Duodenal mucosa (tissue), 2 donors: ENCODE measurements around the gene ISCU.

Source experiments
- H3K27ac ChIP-seq: one replicate; pipeline ENCODE4 v1.7.0; 2013; ENCODE audit warnings: low read depth, low read length
- H3K27me3 ChIP-seq, 2 donors: one replicate each; pipeline ENCODE4 v1.7.0; 2013; ENCODE audit warnings: low read length in 2 of 2, control low read depth in 1 of 2; ENCODE audit not compliant: insufficient read depth in 2 of 2, control insufficient read depth in 1 of 2
- H3K36me3 ChIP-seq, 2 donors: one replicate each; pipeline ENCODE4 v1.7.0; 2013; ENCODE audit warnings: low read length in 2 of 2, control low read depth in 1 of 2; ENCODE audit not compliant: insufficient read depth in 2 of 2, control insufficient read depth in 1 of 2
- H3K4me1 ChIP-seq, 2 donors: one replicate each; pipeline ENCODE4 v1.7.0; 2013; ENCODE audit warnings: low read length in 2 of 2, control low read depth in 1 of 2; ENCODE audit not compliant: insufficient read depth in 2 of 2, control insufficient read depth in 1 of 2
- H3K4me3 ChIP-seq, 2 donors: one replicate each; pipeline ENCODE4 v1.7.0; 2013; ENCODE audit warnings: low read length in 2 of 2, low read depth in 1 of 2
- H3K9ac ChIP-seq, 2 donors: one replicate each; pipeline ENCODE4 v1.7.0; 2013; ENCODE audit warnings: low read length in 2 of 2, low read depth in 1 of 2
- H3K9me3 ChIP-seq, 2 donors: one replicate each; pipeline ENCODE4 v1.7.0; 2013; ENCODE audit warnings: low read length in 2 of 2, control low read depth in 1 of 2; ENCODE audit not compliant: control insufficient read depth in 1 of 2

ISCU gene

DNA sequence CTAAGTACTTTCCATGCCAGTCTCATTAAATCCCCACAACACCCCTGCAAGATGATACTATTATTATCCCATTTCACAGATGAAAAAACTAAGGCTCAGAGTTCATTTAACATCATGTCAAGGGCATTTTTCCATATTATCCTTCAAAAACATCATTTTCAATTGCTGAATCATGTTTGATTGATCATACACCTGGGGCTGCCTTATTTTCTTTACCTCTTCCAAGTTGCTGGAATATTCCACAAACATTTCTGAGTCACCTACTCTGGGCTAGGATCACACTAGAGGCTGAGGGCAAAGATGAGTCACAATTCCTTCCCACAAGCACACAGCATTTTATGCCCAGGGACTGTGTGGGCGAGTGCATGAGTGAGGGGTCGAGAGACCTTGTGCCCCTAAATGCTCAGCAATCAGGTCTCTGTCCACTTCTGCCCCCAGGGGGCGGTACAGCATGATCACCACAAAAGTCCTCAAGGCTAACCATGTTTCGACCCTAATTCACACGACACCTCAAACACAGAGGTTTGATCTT is 49.6 kb downstream of the ISCU start:
- no peak overlapping the region for H3K4me3 ChIP-seq

DNA sequence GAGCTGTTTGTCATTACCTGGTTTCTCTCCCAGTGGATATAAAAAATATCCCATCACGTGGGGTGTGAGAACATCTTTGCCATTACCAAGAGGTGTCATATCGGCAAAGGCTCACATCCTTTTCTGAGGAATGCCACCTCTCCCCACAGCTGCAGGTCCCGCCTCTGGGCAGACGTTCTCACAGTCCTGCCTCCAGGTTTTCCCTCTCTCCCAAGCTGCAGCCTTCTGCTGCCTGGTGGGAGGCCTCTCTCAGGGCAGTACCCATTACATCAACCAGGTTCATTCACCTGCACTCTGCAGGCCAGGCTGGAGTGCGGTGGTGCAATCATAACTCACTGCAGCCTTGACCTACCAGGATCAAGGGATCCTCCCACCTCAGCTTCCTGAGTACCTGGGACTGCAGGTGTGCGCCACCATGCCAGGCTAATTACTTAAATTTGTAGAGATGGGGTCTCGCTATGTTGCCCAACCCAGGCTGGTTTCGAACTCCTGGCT is 50.4 kb downstream of the ISCU start:
- H3K36me3 ChIP-seq, result no peaks in the 10 kb centered on the region
- H3K9ac ChIP-seq, result no peak overlapping the region
- peaks cover 10 to 13% of the 10 kb centered on the region in 2 donors for H3K4me1 ChIP-seq
- H3K9me3 ChIP-seq, result peaks cover 3 to 5% of the 10 kb centered on the region in 2 donors
- no peak overlapping the region for H3K27ac ChIP-seq
- no peaks in the 10 kb centered on the region for H3K27me3 ChIP-seq
- no peak overlapping the region for H3K4me3 ChIP-seq

More for the DNA sequence above, 49.6 kb downstream of the ISCU start:
- Histone ChIP-seq H3K27me3 (no peaks in the 10 kb centered on the region), H3K27ac (no peak overlapping the region), H3K9me3 (peaks cover 3 to 5% of the 10 kb centered on the region in 2 donors), H3K4me1 (peaks cover 2 to 6% of the 10 kb centered on the region in 2 donors), H3K9ac (no peak overlapping the region), H3K36me3 (no peaks in the 10 kb centered on the region)

DNA sequence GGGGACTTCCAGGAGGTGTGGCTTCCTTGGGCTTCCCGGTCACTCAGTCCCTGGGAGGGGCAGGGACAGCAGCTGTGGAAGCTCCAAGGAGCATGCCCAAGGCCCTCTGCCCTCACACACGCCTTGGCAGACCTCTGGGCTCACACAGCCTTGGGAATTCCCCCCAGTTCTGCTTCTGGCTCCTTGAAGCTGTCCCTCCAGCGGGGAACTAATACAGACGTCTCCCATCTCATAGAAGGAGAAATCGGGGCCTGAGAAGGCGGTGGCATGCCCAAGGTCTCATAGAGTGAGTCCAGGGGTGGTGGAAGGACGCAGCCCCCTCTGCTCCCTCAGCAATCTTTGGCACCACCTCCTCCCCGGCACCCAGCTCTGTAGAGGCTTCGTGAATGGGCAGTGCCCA is 51.2 kb downstream of the ISCU start:
- H3K4me1 ChIP-seq, result peaks cover 12 to 17% of the 10 kb centered on the region in 2 donors
- no peak overlapping the region for H3K9ac ChIP-seq
- H3K27ac ChIP-seq, result no peak overlapping the region
- no peaks in the 10 kb centered on the region for H3K36me3 ChIP-seq
- no peaks in the 10 kb centered on the region for H3K27me3 ChIP-seq
- peaks cover 3 to 5% of the 10 kb centered on the region in 2 donors for H3K9me3 ChIP-seq
- H3K4me3 ChIP-seq, result no peak overlapping the region

DNA sequence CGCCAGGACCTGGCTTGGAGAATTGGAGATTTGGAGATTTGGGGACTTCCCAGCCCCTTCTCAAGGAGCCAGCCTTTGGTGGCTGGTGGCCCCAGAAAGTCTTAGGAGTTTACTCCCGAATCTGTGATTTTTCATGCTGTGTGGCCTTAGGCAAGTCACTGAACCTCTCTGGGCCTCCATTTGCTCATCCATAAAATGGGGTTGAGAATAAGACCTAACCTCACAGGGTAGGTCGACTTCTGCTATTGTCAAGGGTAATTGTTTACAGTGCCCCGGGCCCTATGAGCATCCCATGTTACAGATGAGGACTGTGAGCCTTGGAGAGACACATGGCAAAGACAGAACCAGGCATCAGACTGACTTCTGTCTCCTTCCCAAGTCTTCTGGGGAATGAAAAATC is 51.6 kb downstream of the ISCU start:
- Histone ChIP-seq H3K9me3 (peaks cover 3 to 5% of the 10 kb centered on the region in 2 donors), H3K9ac (no peak overlapping the region), H3K36me3 (no peaks in the 10 kb centered on the region), H3K4me1 (peaks cover 12 to 17% of the 10 kb centered on the region in 2 donors), H3K27ac (no peak overlapping the region), H3K27me3 (no peaks in the 10 kb centered on the region), H3K4me3 (no peak overlapping the region)

DNA sequence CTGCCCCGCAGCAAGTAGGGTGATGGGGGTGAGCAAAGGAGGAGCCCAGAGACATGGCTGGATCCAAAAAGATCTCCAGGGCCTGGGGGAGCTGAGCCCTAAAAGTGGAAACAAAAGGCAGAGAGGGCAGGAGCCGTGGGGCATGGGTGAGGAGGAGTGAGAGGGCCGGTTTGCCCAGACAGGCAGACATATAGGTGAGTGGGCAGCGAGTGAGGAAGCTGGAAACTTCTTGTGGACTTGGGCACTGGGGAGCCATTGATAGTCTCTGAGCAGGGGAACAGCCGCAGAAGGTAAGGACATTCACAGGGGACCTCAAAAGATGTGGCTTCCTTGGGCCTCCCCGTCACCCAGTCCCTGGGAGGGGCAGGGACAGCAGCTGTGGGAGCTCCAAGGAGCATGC is 52.2 kb downstream of the ISCU start:
- H3K4me3 ChIP-seq, result no peak overlapping the region
- no peaks in the 10 kb centered on the region for H3K36me3 ChIP-seq
- H3K27me3 ChIP-seq, result no peaks in the 10 kb centered on the region
- H3K9ac ChIP-seq, result no peak overlapping the region
- no peak overlapping the region for H3K27ac ChIP-seq
- peaks cover 3 to 5% of the 10 kb centered on the region in 2 donors for H3K9me3 ChIP-seq
- H3K4me1 ChIP-seq, result peaks cover 12 to 17% of the 10 kb centered on the region in 2 donors

DNA sequence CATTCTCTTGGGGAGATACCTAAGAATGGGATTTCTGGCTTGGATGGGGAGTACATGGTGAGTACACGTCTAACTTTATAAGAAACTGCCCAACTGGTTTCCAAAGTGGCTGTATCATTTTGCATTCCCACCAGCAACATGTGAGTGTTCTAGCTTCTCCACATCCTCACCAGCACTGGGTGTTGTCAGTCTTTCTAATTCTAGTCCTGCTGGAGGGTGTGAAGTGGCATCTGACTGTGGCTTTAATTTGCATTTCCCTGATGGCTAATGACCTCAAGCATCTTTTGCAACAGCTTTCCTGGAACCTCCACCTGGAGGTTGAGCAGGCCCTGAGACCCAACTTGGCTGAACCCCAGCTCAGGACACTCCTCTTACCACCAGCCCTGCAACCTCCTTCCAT is 53.5 kb downstream of the ISCU start:
- H3K4me1 ChIP-seq, result peaks cover 12 to 17% of the 10 kb centered on the region in 2 donors
- no peak overlapping the region for H3K9ac ChIP-seq
- H3K36me3 ChIP-seq, result no peaks in the 10 kb centered on the region
- no peaks in the 10 kb centered on the region for H3K27me3 ChIP-seq
- H3K4me3 ChIP-seq, result no peak overlapping the region
- H3K27ac ChIP-seq, result no peak overlapping the region
- peaks cover 3 to 5% of the 10 kb centered on the region in 2 donors for H3K9me3 ChIP-seq

DNA sequence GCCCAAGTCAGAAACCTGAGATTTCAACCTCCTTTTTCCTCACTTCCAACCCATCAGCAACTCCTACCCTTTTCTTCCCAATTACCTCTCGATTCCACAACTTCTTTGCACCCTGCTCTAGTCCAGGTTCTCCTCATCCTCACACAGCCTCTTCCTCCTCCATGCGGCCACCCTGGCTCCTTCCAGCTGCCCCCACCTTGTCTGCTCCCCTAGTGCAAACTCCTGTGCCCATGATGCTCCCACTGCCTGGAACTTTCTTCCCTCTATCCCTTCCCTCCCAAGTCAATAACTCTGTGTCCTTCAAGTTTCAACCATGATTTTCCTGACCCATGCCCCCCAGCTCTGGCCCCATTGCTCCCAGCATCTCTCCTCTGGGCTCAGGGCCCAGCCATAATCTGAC is 54.0 kb downstream of the ISCU start:
- Histone ChIP-seq H3K4me3 (no peak overlapping the region), H3K4me1 (peaks cover 12 to 17% of the 10 kb centered on the region in 2 donors), H3K9me3 (peaks cover 3 to 5% of the 10 kb centered on the region in 2 donors), H3K27ac (no peak overlapping the region), H3K36me3 (no peaks in the 10 kb centered on the region), H3K27me3 (no peaks in the 10 kb centered on the region), H3K9ac (peak overlapping the region in 1 of 2 donors; percentile 3)

DNA sequence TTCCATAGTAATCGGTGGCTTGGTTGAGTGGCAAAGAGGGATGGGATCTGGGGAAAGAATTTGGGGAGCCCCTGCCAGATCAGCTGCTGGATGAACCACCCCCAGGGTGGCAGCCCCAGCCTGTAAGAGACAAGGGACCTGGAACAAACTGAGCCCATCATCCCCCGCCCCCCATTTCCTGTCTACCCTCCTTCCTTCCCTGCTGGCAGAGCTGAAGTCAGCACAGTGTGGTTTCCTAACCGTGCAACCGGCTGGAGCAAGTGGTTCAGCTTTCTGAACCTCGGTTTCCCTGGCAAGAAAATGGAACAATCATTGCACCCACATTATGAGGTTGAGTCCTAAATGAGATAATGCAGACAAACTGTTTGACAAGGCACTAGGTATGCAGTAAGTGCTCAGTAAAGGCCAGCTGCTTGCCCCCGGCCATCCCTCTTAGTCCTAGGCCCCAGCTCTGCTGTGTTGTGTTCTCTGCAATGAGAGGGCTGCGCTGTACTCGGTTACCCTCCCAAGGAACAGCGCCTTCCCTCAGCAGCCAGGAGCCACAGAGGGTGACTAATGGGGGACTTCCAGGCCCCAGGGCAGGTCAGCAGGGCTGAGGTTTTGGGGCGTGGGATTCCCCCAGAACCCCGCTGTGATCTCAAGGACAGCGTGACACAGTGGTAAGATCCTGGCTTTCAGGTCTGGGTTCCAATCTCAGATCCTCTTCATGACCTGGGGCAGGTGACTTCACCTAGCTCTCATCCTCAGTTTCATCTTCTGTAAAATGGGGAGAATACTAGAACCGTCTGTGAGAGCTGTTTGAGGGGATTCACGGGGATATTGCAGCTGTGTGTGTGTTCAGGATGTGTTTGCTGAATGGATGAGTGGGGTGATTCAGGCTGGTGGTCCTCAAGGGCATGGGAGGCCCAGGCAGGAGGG is 54.8 kb downstream of the ISCU start:
- H3K36me3 ChIP-seq, result no peaks in the 10 kb centered on the region
- peaks cover 3 to 5% of the 10 kb centered on the region in 2 donors for H3K9me3 ChIP-seq
- H3K9ac ChIP-seq, result peak overlapping the region in 1 of 2 donors; percentile 3
- peak overlapping the region; percentile 14 for H3K27ac ChIP-seq
- H3K4me3 ChIP-seq, result no peak overlapping the region
- H3K4me1 ChIP-seq, result peaks cover 12 to 17% of the 10 kb centered on the region in 2 donors
- no peaks in the 10 kb centered on the region for H3K27me3 ChIP-seq

DNA sequence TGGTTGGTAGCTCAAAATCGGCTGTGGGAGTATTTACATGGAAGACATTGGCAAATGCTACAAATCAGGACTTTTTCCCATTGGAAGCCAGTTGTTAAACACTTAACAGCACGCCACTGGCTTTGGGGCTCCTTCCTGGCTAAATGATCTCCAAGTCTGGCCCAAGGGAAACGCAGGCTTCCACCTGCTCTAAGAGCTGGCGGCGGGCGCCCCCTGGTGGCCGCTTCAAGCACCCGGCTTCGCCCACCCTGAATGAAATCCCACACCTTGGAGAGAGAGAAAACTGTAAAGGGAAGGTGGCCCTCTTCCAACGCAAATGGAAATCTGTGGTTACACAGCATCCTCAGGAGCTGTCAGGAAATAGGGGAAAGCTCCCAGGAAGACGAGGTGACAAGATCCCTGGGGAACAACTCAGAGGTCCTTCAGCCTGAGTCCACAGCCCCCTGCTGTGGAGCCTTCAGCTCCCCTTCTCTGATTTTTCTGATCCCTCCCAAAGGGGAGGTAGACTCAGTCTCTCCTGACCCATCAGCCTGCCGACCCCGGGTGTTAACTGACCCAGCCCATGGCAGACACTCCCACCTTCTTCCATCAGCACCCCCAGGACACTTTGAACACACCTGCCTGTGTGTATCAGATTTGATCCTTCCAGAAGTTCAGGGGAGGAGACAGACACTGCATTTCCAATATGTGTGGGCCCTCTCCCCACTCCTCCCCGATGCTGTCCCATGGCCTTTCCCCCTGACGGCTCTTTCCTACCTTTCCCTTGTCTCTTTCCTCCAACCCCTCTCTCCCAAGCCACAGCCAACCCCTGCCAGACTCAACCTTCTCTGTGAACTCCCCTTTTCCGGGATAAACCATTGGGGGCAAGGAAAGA is 55.9 kb downstream of the ISCU start:
- no peak overlapping the region for H3K9ac ChIP-seq
- H3K36me3 ChIP-seq, result peaks cover 0 to 2% of the 10 kb centered on the region in 2 donors
- H3K27ac ChIP-seq, result no peak overlapping the region
- no peak overlapping the region for H3K4me3 ChIP-seq
- peaks cover 12 to 14% of the 10 kb centered on the region in 2 donors for H3K4me1 ChIP-seq
- peaks cover 3 to 5% of the 10 kb centered on the region in 2 donors for H3K9me3 ChIP-seq
- no peaks in the 10 kb centered on the region for H3K27me3 ChIP-seq
